PFSK-1 (cell line): ENCODE measurements around the gene VTI1A.

ENCODE experiments used
- FOXP2 ChIP-seq: optimal IDR thresholded peaks from 2 replicates; pipeline ENCODE3; 2011; ENCODE audit warnings: borderline replicate concordance, control low read depth, inconsistent platforms; ENCODE audit not compliant: insufficient read depth; ENCODE audit errors: extremely low read length, extremely low read depth
- POLR2AphosphoS5 ChIP-seq: IDR thresholded peaks from 2 replicates; pipeline ENCODE4 v1.6.1; 2012; ENCODE audit warnings: low read depth, mild to moderate bottlenecking, control low read depth, low read length, moderate library complexity
- REST ChIP-seq, 2 experiments: IDR thresholded peaks; 2 replicates each; pipeline versions ENCODE4 v1.6.1 to v1.8.0; 2011 to 2012; ENCODE audit warnings: low read depth in 2 of 2, low read length in 2 of 2, control low read depth in 1 of 2, inconsistent platforms in 1 of 2, mild to moderate bottlenecking in 1 of 2, moderate library complexity in 1 of 2; ENCODE audit not compliant: insufficient read depth in 1 of 2
- SIN3A ChIP-seq: IDR thresholded peaks from 2 replicates; pipeline ENCODE4 v1.6.1; 2012; ENCODE audit warnings: mild to moderate bottlenecking, low read length, moderate library complexity, borderline replicate concordance; ENCODE audit not compliant: insufficient read depth
- TAF1 ChIP-seq: IDR thresholded peaks from 2 replicates; pipeline ENCODE4 v1.6.1; 2012; ENCODE audit warnings: low read length, control low read depth, borderline replicate concordance; ENCODE audit not compliant: insufficient read depth

Gene VTI1A

GRCh38 chr10:112515126-112515525 lies 68.1 kb downstream of the VTI1A start:
- TF ChIP-seq TAF1 = no peak
- no peak for TF ChIP-seq SIN3A
- no peak for TF ChIP-seq REST (IDR thresholded peaks at IDR 0.05; ENCODE audit: insufficient read depth in 1 of 2, low read depth in 2 of 2, low read length in 2 of 2)
- no peak for TF ChIP-seq FOXP2
- TF ChIP-seq POLR2AphosphoS5 = no peak

GRCh38 chr10:112515852-112516251 lies 68.8 kb downstream of the VTI1A start:
- TF ChIP-seq POLR2AphosphoS5 (no peak), SIN3A (no peak), FOXP2 (no peak), TAF1 (no peak), REST (IDR thresholded peaks at IDR 0.05; ENCODE audit: insufficient read depth in 1 of 2, low read depth in 2 of 2, low read length in 2 of 2) (no peak)

GRCh38 chr10:112517451-112517862 lies 70.4 kb downstream of the VTI1A start:
- no peak for TF ChIP-seq FOXP2
- no peak for TF ChIP-seq TAF1
- no peak for TF ChIP-seq REST (IDR thresholded peaks at IDR 0.05; ENCODE audit: insufficient read depth in 1 of 2, low read depth in 2 of 2, low read length in 2 of 2)

- TF ChIP-seq REST (IDR thresholded peaks at IDR 0.05; ENCODE audit: insufficient read depth in 1 of 2, low read depth in 2 of 2, low read length in 2 of 2) (no peak), TAF1 (no peak), POLR2AphosphoS5 (no peak), SIN3A (no peak), FOXP2 (no peak)
These were observed 72.2 kb downstream of the VTI1A start for GRCh38 chr10:112519133-112519761.

GRCh38 chr10:112520914-112521313 lies 73.9 kb downstream of the VTI1A start:
- no peak for TF ChIP-seq REST (IDR thresholded peaks at IDR 0.05; ENCODE audit: insufficient read depth in 1 of 2, low read depth in 2 of 2, low read length in 2 of 2)
- no peak for TF ChIP-seq TAF1
- no peak for TF ChIP-seq SIN3A
- no peak for TF ChIP-seq POLR2AphosphoS5
- no peak for TF ChIP-seq FOXP2
